BE2C (cell line): ENCODE measurements around the gene GDF7.

Experiments used
- DNase-seq: peaks from one replicate; pipeline ENCODE4 v3.0.0-alpha.2; 2020
- H3K27me3 ChIP-seq: fragments of 250-450 bp; sonication (Bioruptor Pico); 2 replicates; pipeline ENCODE4 v1.5.1; 2020; ENCODE audit warnings: mild to moderate bottlenecking
- H3K36me3 ChIP-seq: fragments of 250-450 bp; sonication (Bioruptor Pico); 2 replicates; pipeline ENCODE4 v1.5.1; 2020; ENCODE audit warnings: mild to moderate bottlenecking
- H3K4me1 ChIP-seq: fragments of 250-450 bp; sonication (Bioruptor Pico); 2 replicates; pipeline ENCODE4 v1.5.1; 2020
- H3K4me3 ChIP-seq: 2 replicates; pipeline ENCODE4 v1.5.1; 2011; ENCODE audit warnings: low read depth, low read length
- H3K9me3 ChIP-seq: fragments of 250-450 bp; sonication (Bioruptor Pico); 2 replicates; pipeline ENCODE4 v1.5.1; 2020
- CTCF ChIP-seq: IDR thresholded peaks from 2 replicates; pipeline ENCODE4 v1.5.1; 2012; ENCODE audit warnings: mild to moderate bottlenecking, low read depth, low read length

GDF7 gene

GRCh38 chr2:20635113-20635510, 31.8 kb upstream of the GDF7 start:
- H3K27me3 ChIP-seq, result no peaks in the 10 kb centered on the region
- peak; percentile 33 for DNase-seq
- H3K4me3 ChIP-seq, result no peak overlapping the region
- no peaks in the 10 kb centered on the region for H3K36me3 ChIP-seq
- no peaks in the 10 kb centered on the region for H3K9me3 ChIP-seq
- no peak for TF ChIP-seq CTCF
- peaks cover 11% of the 10 kb centered on the region for H3K4me1 ChIP-seq

- no peaks in the 10 kb centered on the region for H3K36me3 ChIP-seq
- peaks cover 11% of the 10 kb centered on the region for H3K4me1 ChIP-seq
- H3K4me3 ChIP-seq, result no peak overlapping the region; the same call in 1 of the 2 replicates
- no peaks in the 10 kb centered on the region for H3K27me3 ChIP-seq
- peak; percentile 91 for TF ChIP-seq CTCF
- H3K9me3 ChIP-seq, result no peaks in the 10 kb centered on the region
- DNase-seq, result peak; percentile 94
Observed at GRCh38 chr2:20635675-20636584, 31.0 kb upstream of the GDF7 start.

- H3K36me3 ChIP-seq, result no peaks in the 10 kb centered on the region
- no peaks in the 10 kb centered on the region for H3K9me3 ChIP-seq
- H3K27me3 ChIP-seq, result no peaks in the 10 kb centered on the region
- no peak overlapping the region for H3K4me3 ChIP-seq
- no peak for DNase-seq
- H3K4me1 ChIP-seq, result peaks cover 23% of the 10 kb centered on the region
- TF ChIP-seq CTCF, result no peak
Observed at GRCh38 chr2:20637147-20637546, 29.8 kb upstream of the GDF7 start.

- no peaks in the 10 kb centered on the region for H3K36me3 ChIP-seq
- peaks cover 24% of the 10 kb centered on the region for H3K4me1 ChIP-seq
- TF ChIP-seq CTCF, result no peak
- H3K9me3 ChIP-seq, result no peaks in the 10 kb centered on the region
- no peak for DNase-seq
- no peak overlapping the region for H3K4me3 ChIP-seq
- no peaks in the 10 kb centered on the region for H3K27me3 ChIP-seq
Observed at GRCh38 chr2:20638014-20638413, 28.9 kb upstream of the GDF7 start.

GRCh38 chr2:20638646-20639430, 28.1 kb upstream of the GDF7 start:
- TF ChIP-seq CTCF, result no peak
- DNase-seq, result no peak
- Histone ChIP-seq H3K4me3 (no peak overlapping the region), H3K9me3 (no peaks in the 10 kb centered on the region), H3K27me3 (no peaks in the 10 kb centered on the region), H3K4me1 (peaks cover 24% of the 10 kb centered on the region), H3K36me3 (no peaks in the 10 kb centered on the region)
